ENCODE data around the gene NAALADL2. TPM values are rescaled to one million over a fixed set of nuclear protein-coding genes. Genes with fewer than 3 reads are reported as not detected.

NAALADL2 gene
- total and polyA plus RNA-seq, 9 of the 15 experiments (the other 6 are each of a cell fraction or from before 2014, with no cell fraction given): 0.29 to 1.1 (median 0.79) TPM; not detected in 1

DNA sequence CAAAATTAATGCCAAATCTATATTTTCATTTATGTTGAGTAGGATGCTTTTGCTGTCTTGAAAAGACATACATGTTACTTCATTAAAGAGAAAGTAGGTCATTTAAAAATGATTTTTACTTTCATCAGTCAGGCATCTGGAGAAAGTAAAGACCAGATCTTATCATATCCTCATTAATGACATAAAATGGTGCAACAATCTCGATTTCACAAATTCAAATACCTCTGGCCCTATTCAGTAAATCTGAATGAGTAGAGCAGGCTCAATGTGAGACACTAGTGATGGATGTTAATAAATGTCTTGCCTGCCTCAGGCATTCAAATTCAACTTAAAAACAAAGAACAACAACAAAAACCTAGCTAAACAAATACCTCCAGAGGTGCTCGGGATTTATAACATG is 714.1 kb downstream of the NAALADL2 start:
- Histone ChIP-seq H3K27me3 (ENCODE audit: control insufficient read depth in 2 of 2, insufficient read depth in 2 of 2, low read length in 2 of 2) (no peaks in the 10 kb centered on the region), H3K4me2 (ENCODE audit: insufficient read depth, low read length) (no peak overlapping the region), H3K79me2 (ENCODE audit: control insufficient read depth, insufficient read depth, low read length) (no peaks in the 10 kb centered on the region), H3K9ac (ENCODE audit: insufficient read depth in 1 of 2, low read depth in 2 of 2, low read length in 2 of 2) (no peak overlapping the region), H2AFZ (ENCODE audit: low read depth, low read length) (no peak overlapping the region), H3K27ac (ENCODE audit: extremely low read depth, low read depth, low read length) (no peak overlapping the region), H3K9me1 (ENCODE audit: control insufficient read depth, insufficient read depth, low read length) (no peaks in the 10 kb centered on the region), H3K4me1 (replicated peaks in 1 of 2; ENCODE audit: control insufficient read depth in 2 of 2, insufficient read depth in 2 of 2, low read length in 2 of 2) (no peaks in the 10 kb centered on the region), H3K9me3 (replicated peaks; ENCODE audit: control insufficient read depth, insufficient read depth, low read depth, low read length) (no peaks in the 10 kb centered on the region), H3K36me3 (ENCODE audit: control insufficient read depth, insufficient read depth, low read length) (no peaks in the 10 kb centered on the region), H3K4me3 (no peak overlapping the region), H4K20me1 (replicated peaks; ENCODE audit: control insufficient read depth, insufficient read depth, low read length) (no peaks in the 10 kb centered on the region)
- no TSS peak for BruUV-seq (replicated peaks)
- ATAC-seq (no peak), FAIRE-seq (no peak), DNase-seq (ENCODE audit: extremely low read depth in 1 of 4, low spot score in 3 of 4) (no peak)
- POLR2A ChIA-PET: no interaction called here
- CTCF ChIA-PET (ENCODE audit: low intra/inter-chr PET ratio): no interaction called here
- intact Hi-C loops (cut with micrococcal nuclease): no loop called here
- WGBS (ENCODE audit: insufficient coverage, low coverage, missing lambda C conversion rate): 3% methylated on average over 2 of the region's 2 CpGs
- in situ Hi-C loops (cut with MboI): no loop called here
- TF ChIP-seq RBM17 (IDR thresholded peaks at IDR 0.05; ENCODE audit: borderline replicate concordance, low read depth, low read length) (no peak), MECOM (CRISPR knock-in tag; IDR thresholded peaks at IDR 0.05) (no peak), CREB1 (IDR thresholded peaks at IDR 0.05) (no peak), CREB1 (CRISPR knock-in tag; IDR thresholded peaks at IDR 0.05) (no peak), ZNF583 (CRISPR knock-in tag; IDR thresholded peaks at IDR 0.05) (no peak), SRSF3 (IDR thresholded peaks at IDR 0.05; ENCODE audit: insufficient read depth, low read length) (no peak), RUNX1 (IDR thresholded peaks at IDR 0.05; ENCODE audit: low read depth) (no peak), HDAC3 (IDR thresholded peaks at IDR 0.05; ENCODE audit: borderline replicate concordance, partially characterized antibody) (no peak), HNRNPLL (IDR thresholded peaks at IDR 0.05; ENCODE audit: low read depth, low read length, poor library complexity, severe bottlenecking) (no peak), DNMT1 (IDR thresholded peaks at IDR 0.05) (no peak), SIN3B (IDR thresholded peaks at IDR 0.05; ENCODE audit: low read depth) (no peak), POLR2A (conservative IDR thresholded peaks at IDR 0.05) (no peak), ARID1B (IDR thresholded peaks at IDR 0.05) (no peak), CHD1 (IDR thresholded peaks at IDR 0.05; ENCODE audit: low read length) (no peak)
- TF ChIP-seq, protein P1, sequence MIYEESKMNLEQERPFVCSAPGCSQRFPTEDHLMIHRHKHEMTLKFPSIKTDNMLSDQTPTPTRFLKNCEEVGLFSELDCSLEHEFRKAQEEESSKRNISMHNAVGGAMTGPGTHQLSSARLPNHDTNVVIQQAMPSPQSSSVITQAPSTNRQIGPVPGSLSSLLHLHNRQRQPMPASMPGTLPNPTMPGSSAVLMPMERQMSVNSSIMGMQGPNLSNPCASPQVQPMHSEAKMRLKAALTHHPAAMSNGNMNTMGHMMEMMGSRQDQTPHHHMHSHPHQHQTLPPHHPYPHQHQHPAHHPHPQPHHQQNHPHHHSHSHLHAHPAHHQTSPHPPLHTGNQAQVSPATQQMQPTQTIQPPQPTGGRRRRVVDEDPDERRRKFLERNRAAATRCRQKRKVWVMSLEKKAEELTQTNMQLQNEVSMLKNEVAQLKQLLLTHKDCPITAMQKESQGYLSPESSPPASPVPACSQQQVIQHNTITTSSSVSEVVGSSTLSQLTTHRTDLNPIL (CRISPR knock-in tag; IDR thresholded peaks at IDR 0.05): no peak
- TF ChIP-seq, protein P2, sequence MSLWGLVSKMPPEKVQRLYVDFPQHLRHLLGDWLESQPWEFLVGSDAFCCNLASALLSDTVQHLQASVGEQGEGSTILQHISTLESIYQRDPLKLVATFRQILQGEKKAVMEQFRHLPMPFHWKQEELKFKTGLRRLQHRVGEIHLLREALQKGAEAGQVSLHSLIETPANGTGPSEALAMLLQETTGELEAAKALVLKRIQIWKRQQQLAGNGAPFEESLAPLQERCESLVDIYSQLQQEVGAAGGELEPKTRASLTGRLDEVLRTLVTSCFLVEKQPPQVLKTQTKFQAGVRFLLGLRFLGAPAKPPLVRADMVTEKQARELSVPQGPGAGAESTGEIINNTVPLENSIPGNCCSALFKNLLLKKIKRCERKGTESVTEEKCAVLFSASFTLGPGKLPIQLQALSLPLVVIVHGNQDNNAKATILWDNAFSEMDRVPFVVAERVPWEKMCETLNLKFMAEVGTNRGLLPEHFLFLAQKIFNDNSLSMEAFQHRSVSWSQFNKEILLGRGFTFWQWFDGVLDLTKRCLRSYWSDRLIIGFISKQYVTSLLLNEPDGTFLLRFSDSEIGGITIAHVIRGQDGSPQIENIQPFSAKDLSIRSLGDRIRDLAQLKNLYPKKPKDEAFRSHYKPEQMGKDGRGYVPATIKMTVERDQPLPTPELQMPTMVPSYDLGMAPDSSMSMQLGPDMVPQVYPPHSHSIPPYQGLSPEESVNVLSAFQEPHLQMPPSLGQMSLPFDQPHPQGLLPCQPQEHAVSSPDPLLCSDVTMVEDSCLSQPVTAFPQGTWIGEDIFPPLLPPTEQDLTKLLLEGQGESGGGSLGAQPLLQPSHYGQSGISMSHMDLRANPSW (CRISPR knock-in tag; IDR thresholded peaks at IDR 0.05): no peak
- TF ChIP-seq, protein P3, sequence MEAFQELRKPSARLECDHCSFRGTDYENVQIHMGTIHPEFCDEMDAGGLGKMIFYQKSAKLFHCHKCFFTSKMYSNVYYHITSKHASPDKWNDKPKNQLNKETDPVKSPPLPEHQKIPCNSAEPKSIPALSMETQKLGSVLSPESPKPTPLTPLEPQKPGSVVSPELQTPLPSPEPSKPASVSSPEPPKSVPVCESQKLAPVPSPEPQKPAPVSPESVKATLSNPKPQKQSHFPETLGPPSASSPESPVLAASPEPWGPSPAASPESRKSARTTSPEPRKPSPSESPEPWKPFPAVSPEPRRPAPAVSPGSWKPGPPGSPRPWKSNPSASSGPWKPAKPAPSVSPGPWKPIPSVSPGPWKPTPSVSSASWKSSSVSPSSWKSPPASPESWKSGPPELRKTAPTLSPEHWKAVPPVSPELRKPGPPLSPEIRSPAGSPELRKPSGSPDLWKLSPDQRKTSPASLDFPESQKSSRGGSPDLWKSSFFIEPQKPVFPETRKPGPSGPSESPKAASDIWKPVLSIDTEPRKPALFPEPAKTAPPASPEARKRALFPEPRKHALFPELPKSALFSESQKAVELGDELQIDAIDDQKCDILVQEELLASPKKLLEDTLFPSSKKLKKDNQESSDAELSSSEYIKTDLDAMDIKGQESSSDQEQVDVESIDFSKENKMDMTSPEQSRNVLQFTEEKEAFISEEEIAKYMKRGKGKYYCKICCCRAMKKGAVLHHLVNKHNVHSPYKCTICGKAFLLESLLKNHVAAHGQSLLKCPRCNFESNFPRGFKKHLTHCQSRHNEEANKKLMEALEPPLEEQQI (IDR thresholded peaks at IDR 0.05): no peak
- TF ChIP-seq, protein P4, sequence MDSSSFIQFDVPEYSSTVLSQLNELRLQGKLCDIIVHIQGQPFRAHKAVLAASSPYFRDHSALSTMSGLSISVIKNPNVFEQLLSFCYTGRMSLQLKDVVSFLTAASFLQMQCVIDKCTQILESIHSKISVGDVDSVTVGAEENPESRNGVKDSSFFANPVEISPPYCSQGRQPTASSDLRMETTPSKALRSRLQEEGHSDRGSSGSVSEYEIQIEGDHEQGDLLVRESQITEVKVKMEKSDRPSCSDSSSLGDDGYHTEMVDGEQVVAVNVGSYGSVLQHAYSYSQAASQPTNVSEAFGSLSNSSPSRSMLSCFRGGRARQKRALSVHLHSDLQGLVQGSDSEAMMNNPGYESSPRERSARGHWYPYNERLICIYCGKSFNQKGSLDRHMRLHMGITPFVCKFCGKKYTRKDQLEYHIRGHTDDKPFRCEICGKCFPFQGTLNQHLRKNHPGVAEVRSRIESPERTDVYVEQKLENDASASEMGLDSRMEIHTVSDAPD (CRISPR knock-in tag; IDR thresholded peaks at IDR 0.05): no peak
